ENCODE measurements around the gene ATP1B1.

ATP1B1 gene

DNA sequence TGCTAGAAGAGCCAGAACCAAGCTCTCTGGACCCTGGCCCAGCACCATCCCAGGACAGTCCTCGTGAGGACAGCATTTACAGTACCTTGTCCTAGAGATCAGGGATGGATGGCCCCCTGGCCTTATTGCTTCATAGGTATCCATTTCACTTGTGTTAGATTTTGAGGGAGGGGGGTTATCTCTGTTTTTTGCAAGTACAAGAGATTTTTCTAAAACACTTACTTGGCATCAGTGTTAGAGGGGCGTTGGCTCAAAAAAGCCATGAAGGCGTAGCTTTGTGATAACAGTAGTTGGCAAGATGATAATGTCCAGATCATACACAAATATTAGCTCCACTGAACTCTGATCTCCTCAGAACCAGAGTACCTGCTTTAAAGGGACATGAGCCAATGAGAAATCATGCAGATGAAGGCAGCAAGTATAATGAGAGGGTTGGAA is 5.8 kb upstream of the ATP1B1 start (continued):
- TF ChIP-seq, protein P1, sequence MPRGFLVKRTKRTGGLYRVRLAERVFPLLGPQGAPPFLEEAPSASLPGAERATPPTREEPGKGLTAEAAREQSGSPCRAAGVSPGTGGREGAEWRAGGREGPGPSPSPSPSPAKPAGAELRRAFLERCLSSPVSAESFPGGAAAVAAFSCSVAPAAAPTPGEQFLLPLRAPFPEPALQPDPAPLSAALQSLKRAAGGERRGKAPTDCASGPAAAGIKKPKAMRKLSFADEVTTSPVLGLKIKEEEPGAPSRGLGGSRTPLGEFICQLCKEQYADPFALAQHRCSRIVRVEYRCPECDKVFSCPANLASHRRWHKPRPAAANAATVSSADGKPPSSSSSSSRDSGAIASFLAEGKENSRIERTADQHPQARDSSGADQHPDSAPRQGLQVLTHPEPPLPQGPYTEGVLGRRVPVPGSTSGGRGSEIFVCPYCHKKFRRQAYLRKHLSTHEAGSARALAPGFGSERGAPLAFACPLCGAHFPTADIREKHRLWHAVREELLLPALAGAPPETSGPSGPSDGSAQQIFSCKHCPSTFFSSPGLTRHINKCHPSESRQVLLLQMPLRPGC (tag by site-specific recombination; IDR thresholded peaks at IDR 0.05) = no peak
- TF ChIP-seq ZNF664 (tag by site-specific recombination; IDR thresholded peaks at IDR 0.05) (no peak), ZNF555 (tag by site-specific recombination; conservative IDR thresholded peaks at IDR 0.05) (no peak)

DNA sequence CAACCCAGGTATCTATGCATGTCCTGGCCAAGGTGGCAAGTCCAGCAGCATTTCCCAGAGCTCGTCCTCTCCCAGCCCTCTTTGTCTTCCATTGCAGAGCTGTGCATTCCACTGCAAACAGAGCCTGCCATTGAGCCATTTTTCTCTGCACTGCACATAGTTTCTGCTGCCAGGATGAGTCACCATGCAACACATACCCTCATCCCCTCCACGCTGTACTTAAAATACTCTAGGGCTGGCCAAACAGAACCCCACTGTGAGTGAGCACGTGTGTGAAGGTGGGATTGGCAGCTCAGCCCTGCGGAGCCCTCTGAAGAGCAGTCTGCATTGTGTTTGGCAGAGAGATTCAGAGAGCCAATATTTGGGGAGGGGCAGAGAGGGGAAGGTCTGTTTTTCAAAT is 3.9 kb upstream of the ATP1B1 start:
- Histone ChIP-seq H3K27ac (ENCODE audit: extremely low read depth, low read depth, low read length) (no peak overlapping the region), H3K4me1 (ENCODE audit: control insufficient read depth, insufficient read depth, low read length) (peaks cover 14% of the 10 kb centered on the region), H3K9me3 (ENCODE audit: control insufficient read depth, insufficient read depth, low read depth, low read length) (no peaks in the 10 kb centered on the region), H3K36me3 (ENCODE audit: control insufficient read depth in 2 of 2, insufficient read depth in 1 of 2, low read length in 2 of 2) (no peaks in the 10 kb centered on the region), H3K4me3 (ENCODE audit: low read depth, low read length) (no peak overlapping the region)
- CTCF ChIA-PET = no interaction called here
- POLR2A ChIA-PET = no interaction called here
- peak; percentile 47 for TF ChIP-seq ZIC2 (tag by site-specific recombination; IDR thresholded peaks at IDR 0.05)
- TF ChIP-seq, protein P2, sequence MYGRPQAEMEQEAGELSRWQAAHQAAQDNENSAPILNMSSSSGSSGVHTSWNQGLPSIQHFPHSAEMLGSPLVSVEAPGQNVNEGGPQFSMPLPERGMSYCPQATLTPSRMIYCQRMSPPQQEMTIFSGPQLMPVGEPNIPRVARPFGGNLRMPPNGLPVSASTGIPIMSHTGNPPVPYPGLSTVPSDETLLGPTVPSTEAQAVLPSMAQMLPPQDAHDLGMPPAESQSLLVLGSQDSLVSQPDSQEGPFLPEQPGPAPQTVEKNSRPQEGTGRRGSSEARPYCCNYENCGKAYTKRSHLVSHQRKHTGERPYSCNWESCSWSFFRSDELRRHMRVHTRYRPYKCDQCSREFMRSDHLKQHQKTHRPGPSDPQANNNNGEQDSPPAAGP (tag by site-specific recombination; IDR thresholded peaks at IDR 0.05) = peak; percentile 60; the same call in 1 of the 2 replicates
- no peak for TF ChIP-seq ZSCAN16 (tag by site-specific recombination; IDR thresholded peaks at IDR 0.05)
- TF ChIP-seq, protein P1 (tag by site-specific recombination; IDR thresholded peaks at IDR 0.05) = peak; percentile 37; the same call in 1 of the 2 replicates
- no peak for TF ChIP-seq ZNF624 (tag by site-specific recombination; IDR thresholded peaks at IDR 0.05)
- no peak for TF ChIP-seq WT1 (tag by site-specific recombination; IDR thresholded peaks at IDR 0.05)
- TF ChIP-seq ZNF660 (tag by site-specific recombination; IDR thresholded peaks at IDR 0.05) = peak; percentile 88
- TF ChIP-seq, protein P3, sequence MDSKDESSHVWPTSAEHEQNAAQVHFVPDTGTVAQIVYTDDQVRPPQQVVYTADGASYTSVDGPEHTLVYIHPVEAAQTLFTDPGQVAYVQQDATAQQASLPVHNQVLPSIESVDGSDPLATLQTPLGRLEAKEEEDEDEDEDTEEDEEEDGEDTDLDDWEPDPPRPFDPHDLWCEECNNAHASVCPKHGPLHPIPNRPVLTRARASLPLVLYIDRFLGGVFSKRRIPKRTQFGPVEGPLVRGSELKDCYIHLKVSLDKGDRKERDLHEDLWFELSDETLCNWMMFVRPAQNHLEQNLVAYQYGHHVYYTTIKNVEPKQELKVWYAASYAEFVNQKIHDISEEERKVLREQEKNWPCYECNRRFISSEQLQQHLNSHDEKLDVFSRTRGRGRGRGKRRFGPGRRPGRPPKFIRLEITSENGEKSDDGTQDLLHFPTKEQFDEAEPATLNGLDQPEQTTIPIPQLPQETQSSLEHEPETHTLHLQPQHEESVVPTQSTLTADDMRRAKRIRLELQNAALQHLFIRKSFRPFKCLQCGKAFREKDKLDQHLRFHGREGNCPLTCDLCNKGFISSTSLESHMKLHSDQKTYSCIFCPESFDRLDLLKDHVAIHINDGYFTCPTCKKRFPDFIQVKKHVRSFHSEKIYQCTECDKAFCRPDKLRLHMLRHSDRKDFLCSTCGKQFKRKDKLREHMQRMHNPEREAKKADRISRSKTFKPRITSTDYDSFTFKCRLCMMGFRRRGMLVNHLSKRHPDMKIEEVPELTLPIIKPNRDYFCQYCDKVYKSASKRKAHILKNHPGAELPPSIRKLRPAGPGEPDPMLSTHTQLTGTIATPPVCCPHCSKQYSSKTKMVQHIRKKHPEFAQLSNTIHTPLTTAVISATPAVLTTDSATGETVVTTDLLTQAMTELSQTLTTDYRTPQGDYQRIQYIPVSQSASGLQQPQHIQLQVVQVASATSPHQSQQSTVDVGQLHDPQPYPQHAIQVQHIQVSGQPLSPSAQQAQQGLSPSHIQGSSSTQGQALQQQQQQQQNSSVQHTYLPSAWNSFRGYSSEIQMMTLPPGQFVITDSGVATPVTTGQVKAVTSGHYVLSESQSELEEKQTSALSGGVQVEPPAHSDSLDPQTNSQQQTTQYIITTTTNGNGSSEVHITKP (tag by site-specific recombination; IDR thresholded peaks at IDR 0.05) = peak; percentile 32; the same call in 1 of the 2 replicates
- TF ChIP-seq ZNF600 (tag by site-specific recombination; IDR thresholded peaks at IDR 0.05) = peak; percentile 64
- no peak for TF ChIP-seq ZNF626 (tag by site-specific recombination; IDR thresholded peaks at IDR 0.05)
- TF ChIP-seq ZNF830 (tag by site-specific recombination; IDR thresholded peaks at IDR 0.05; ENCODE audit: low read depth) = no peak
- peak; percentile 33; the same call in 1 of the 2 replicates for TF ChIP-seq ZBTB17 (tag by site-specific recombination; IDR thresholded peaks at IDR 0.05)
- no peak for TF ChIP-seq ZNF202 (tag by site-specific recombination; IDR thresholded peaks at IDR 0.05; ENCODE audit: borderline replicate concordance)
- TF ChIP-seq ZFP69B (tag by site-specific recombination; IDR thresholded peaks at IDR 0.05) = no peak
- TF ChIP-seq GLIS1 (tag by site-specific recombination; IDR thresholded peaks at IDR 0.05) = peak; percentile 49
- TF ChIP-seq ZBTB48 (tag by site-specific recombination; IDR thresholded peaks at IDR 0.05) = 0 out of 2 replicates have a peak, but pooled peaks have one; percentile 23
- peak; percentile 73 for TF ChIP-seq SP7 (tag by site-specific recombination; IDR thresholded peaks at IDR 0.05)
- no peak for TF ChIP-seq ZNF549 (tag by site-specific recombination; IDR thresholded peaks at IDR 0.05)
- TF ChIP-seq KLF9 (tag by site-specific recombination; IDR thresholded peaks at IDR 0.05; ENCODE audit: low read depth) = no peak
- no peak for TF ChIP-seq YY2 (tag by site-specific recombination; IDR thresholded peaks at IDR 0.05)
- no peak for TF ChIP-seq SCRT1 (tag by site-specific recombination; IDR thresholded peaks at IDR 0.05; ENCODE audit: borderline replicate concordance)
- no peak for TF ChIP-seq ZNF138 (tag by site-specific recombination; IDR thresholded peaks at IDR 0.05; ENCODE audit: borderline replicate concordance)
- no peak for TF ChIP-seq ZNF664 (tag by site-specific recombination; IDR thresholded peaks at IDR 0.05)
- TF ChIP-seq ZNF266 (tag by site-specific recombination; IDR thresholded peaks at IDR 0.05; ENCODE audit: low read depth) = no peak
- no peak for TF ChIP-seq ZNF521 (tag by site-specific recombination; IDR thresholded peaks at IDR 0.05)
- TF ChIP-seq, protein P4, sequence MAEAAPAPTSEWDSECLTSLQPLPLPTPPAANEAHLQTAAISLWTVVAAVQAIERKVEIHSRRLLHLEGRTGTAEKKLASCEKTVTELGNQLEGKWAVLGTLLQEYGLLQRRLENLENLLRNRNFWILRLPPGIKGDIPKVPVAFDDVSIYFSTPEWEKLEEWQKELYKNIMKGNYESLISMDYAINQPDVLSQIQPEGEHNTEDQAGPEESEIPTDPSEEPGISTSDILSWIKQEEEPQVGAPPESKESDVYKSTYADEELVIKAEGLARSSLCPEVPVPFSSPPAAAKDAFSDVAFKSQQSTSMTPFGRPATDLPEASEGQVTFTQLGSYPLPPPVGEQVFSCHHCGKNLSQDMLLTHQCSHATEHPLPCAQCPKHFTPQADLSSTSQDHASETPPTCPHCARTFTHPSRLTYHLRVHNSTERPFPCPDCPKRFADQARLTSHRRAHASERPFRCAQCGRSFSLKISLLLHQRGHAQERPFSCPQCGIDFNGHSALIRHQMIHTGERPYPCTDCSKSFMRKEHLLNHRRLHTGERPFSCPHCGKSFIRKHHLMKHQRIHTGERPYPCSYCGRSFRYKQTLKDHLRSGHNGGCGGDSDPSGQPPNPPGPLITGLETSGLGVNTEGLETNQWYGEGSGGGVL (tag by site-specific recombination; IDR thresholded peaks at IDR 0.05) = peak; percentile 47; the same call in 1 of the 2 replicates
- TF ChIP-seq ZNF146 (tag by site-specific recombination; IDR thresholded peaks at IDR 0.05) = no peak
